Umbilical cord (tissue), 1 donor: ENCODE data around the gene PPP1R26. TPM values are rescaled to one million over a fixed set of nuclear protein-coding genes. Genes with fewer than 3 reads are reported as not detected.

Source experiments
- total RNA-seq: library from RNA; depleted of rRNA; stranded (reverse); fragments of >200 nt; gene quantifications from one replicate; pipeline ENCODE4 v1.2.3, GENCODE V29; 2014; ENCODE audit warnings: low replicate concordance; ENCODE audit not compliant: insufficient read depth

The PPP1R26 gene
- total RNA-seq, 1 donor from 2014 or later, result 14.7 TPM

Other genes starting within 250 kb of the PPP1R26 start
- 18.8 TPM for gene MRPS2, start 20.9 kb downstream of the PPP1R26 start, total RNA-seq
- gene LCN1, start 41.7 kb downstream of the PPP1R26 start, total RNA-seq, result not detected
- gene OBP2A, start 66.3 kb downstream of the PPP1R26 start, total RNA-seq, result not detected
- gene PAEP, start 82.0 kb downstream of the PPP1R26 start, total RNA-seq, result not detected
- gene GLT6D1, start 159.8 kb downstream of the PPP1R26 start, total RNA-seq, result not detected
- gene LCN9, start 183.5 kb downstream of the PPP1R26 start, total RNA-seq, result not detected
- not detected for gene SOHLH1, start 219.7 kb downstream of the PPP1R26 start, total RNA-seq
- 3.6 TPM for gene KCNT1, start 222.4 kb downstream of the PPP1R26 start, total RNA-seq